NB4 (cell line): ENCODE data around the gene STXBP2.

ENCODE experiments used
- POLR2A ChIP-seq: IDR thresholded peaks from 2 replicates; pipeline ENCODE4 v1.6.1; 2011; ENCODE audit warnings: mild to moderate bottlenecking; ENCODE audit not compliant: insufficient read length; ENCODE audit errors: extremely low read depth
- TF ChIP-seq, protein P1 (sequence below): IDR thresholded peaks from one replicate; pipeline ENCODE4 v1.5.1; 2012; ENCODE audit warnings: low read depth, low read length
- TF ChIP-seq, protein P2 (sequence below): IDR thresholded peaks from 2 replicates; pipeline ENCODE4 v1.6.1; 2011; ENCODE audit warnings: low read depth, low read length

DNA sequence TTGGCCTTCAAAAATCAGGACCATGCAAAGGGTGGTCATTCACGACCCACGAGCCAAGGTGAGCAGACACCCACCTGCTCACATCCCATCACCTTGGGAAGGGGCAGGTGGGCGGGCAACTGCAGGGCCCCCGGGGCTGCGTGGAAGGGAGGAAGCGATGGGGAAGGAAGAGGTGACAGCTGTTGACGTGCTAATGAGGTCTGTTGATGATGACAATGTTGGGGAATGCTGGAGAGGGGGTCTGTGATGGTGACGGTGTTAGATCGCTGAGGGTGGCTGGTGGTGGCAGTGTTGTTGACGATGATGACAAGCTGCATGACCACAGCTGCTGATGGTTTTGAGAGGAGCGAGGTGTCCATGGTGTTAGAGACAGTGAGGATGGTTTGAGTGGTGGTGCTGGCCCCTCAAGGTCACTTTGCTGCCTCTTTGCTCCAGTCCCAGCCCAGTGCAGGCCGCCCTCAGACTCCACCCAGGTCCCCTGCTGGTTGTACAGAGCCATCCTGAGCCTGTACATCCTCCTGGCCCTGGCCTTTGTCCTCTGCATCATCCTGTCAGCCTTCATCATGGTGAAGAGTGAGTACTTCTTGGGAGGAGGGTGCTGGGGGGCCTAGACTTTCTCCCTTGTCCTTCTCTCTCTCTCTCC lies 40.9 kb downstream of the STXBP2 start:
- TF ChIP-seq, protein P1, sequence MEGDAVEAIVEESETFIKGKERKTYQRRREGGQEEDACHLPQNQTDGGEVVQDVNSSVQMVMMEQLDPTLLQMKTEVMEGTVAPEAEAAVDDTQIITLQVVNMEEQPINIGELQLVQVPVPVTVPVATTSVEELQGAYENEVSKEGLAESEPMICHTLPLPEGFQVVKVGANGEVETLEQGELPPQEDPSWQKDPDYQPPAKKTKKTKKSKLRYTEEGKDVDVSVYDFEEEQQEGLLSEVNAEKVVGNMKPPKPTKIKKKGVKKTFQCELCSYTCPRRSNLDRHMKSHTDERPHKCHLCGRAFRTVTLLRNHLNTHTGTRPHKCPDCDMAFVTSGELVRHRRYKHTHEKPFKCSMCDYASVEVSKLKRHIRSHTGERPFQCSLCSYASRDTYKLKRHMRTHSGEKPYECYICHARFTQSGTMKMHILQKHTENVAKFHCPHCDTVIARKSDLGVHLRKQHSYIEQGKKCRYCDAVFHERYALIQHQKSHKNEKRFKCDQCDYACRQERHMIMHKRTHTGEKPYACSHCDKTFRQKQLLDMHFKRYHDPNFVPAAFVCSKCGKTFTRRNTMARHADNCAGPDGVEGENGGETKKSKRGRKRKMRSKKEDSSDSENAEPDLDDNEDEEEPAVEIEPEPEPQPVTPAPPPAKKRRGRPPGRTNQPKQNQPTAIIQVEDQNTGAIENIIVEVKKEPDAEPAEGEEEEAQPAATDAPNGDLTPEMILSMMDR, result no peak
- no peak for TF ChIP-seq POLR2A
- TF ChIP-seq, protein P2, sequence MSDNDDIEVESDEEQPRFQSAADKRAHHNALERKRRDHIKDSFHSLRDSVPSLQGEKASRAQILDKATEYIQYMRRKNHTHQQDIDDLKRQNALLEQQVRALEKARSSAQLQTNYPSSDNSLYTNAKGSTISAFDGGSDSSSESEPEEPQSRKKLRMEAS, result no peak
